ENCODE results near the gene MYOM3. TPM values are rescaled to one million over a fixed set of nuclear protein-coding genes. Genes with fewer than 3 reads are reported as not detected.

The MYOM3 gene
- total RNA-seq, 1 experiment from 2014 or later: 14.2 TPM

GRCh38 chr1:24114753-24115152 is 2.8 kb upstream of the MYOM3 start:
- DNase-seq (ENCODE audit: low spot score): no peak

GRCh38 chr1:24113641-24114033 is 1.7 kb upstream of the MYOM3 start:
- DNase-seq (ENCODE audit: low spot score): no peak

GRCh38 chr1:24111262-24111995 is 506 bp downstream of the MYOM3 start:
- DNase-seq (ENCODE audit: low spot score): no peak

GRCh38 chr1:24110642-24111261 is 1.2 kb downstream of the MYOM3 start:
- no peak for DNase-seq (ENCODE audit: low spot score)

- DNase-seq (ENCODE audit: low spot score): no peak
Measured at GRCh38 chr1:24109686-24110475, 2.1 kb downstream of the MYOM3 start.

- no peak for DNase-seq (ENCODE audit: low spot score)
Measured at GRCh38 chr1:24109166-24109483, 2.8 kb downstream of the MYOM3 start.

GRCh38 chr1:24108334-24109165 is 3.4 kb downstream of the MYOM3 start:
- peak; percentile 77 for DNase-seq (ENCODE audit: low spot score)

- DNase-seq (ENCODE audit: low spot score): peak; percentile 74
Measured at GRCh38 chr1:24107462-24108138, 4.3 kb downstream of the MYOM3 start.

- peak; percentile 26 for DNase-seq (ENCODE audit: low spot score)
Measured at GRCh38 chr1:24105368-24106160, 6.4 kb downstream of the MYOM3 start.

GRCh38 chr1:24104854-24105253 is 7.1 kb downstream of the MYOM3 start:
- DNase-seq (ENCODE audit: low spot score): no peak

GRCh38 chr1:24103879-24104278 is 8.1 kb downstream of the MYOM3 start:
- DNase-seq (ENCODE audit: low spot score): no peak

GRCh38 chr1:24103408-24103807 is 8.5 kb downstream of the MYOM3 start:
- no peak for DNase-seq (ENCODE audit: low spot score)

- DNase-seq (ENCODE audit: low spot score): no peak
Measured at GRCh38 chr1:24102961-24103360, 9.0 kb downstream of the MYOM3 start.

- DNase-seq (ENCODE audit: low spot score): no peak
Measured at GRCh38 chr1:24101796-24102586, 9.9 kb downstream of the MYOM3 start.

GRCh38 chr1:24100945-24101737 is 10.8 kb downstream of the MYOM3 start:
- no peak for DNase-seq (ENCODE audit: low spot score)

- DNase-seq (ENCODE audit: low spot score): no peak
Measured at GRCh38 chr1:24098943-24099638, 12.8 kb downstream of the MYOM3 start.

GRCh38 chr1:24098102-24098501 is 13.8 kb downstream of the MYOM3 start:
- no peak for DNase-seq (ENCODE audit: low spot score)

- DNase-seq (ENCODE audit: low spot score): no peak
Measured at GRCh38 chr1:24097663-24098062, 14.3 kb downstream of the MYOM3 start.
